ENCODE results near the gene EDDM3A. TPM values are rescaled to one million over a fixed set of nuclear protein-coding genes. Genes with fewer than 3 reads are reported as not detected.

The EDDM3A gene
- polyA plus RNA-seq, 2 donors = not detected

GRCh38 chr14:20791597-20791996 is 45.9 kb downstream of the EDDM3A start:
- Histone ChIP-seq H3K36me3 (ENCODE audit: control insufficient read depth in 2 of 2, insufficient read depth in 2 of 2, low read length in 1 of 2) (no peaks in the 10 kb centered on the region), H3K9me3 (ENCODE audit: control insufficient read depth in 2 of 2, insufficient read depth in 1 of 2, low read depth in 1 of 2, low read length in 1 of 2) (no peaks in the 10 kb centered on the region), H3K4me1 (ENCODE audit: control insufficient read depth in 2 of 2, insufficient read depth in 2 of 2, low read length in 1 of 2) (no peaks in the 10 kb centered on the region), H3K27me3 (ENCODE audit: control insufficient read depth in 1 of 2, insufficient read depth in 2 of 2, low read length in 2 of 2) (no peaks in the 10 kb centered on the region), H3K4me3 (ENCODE audit: low read depth in 1 of 2, low read length in 2 of 2) (no peak overlapping the region), H3K27ac (ENCODE audit: low read depth in 2 of 2, low read length in 1 of 2) (no peak overlapping the region)
- WGBS, 2 donors = 33 to 54% methylated on average over 2 of the region's 2 CpGs

GRCh38 chr14:20792556-20792955 is 46.9 kb downstream of the EDDM3A start:
- Histone ChIP-seq H3K36me3 (ENCODE audit: control insufficient read depth in 2 of 2, insufficient read depth in 2 of 2, low read length in 1 of 2) (no peaks in the 10 kb centered on the region), H3K27ac (ENCODE audit: low read depth in 2 of 2, low read length in 1 of 2) (no peak overlapping the region)
- WGBS, 2 donors = 82 to 86% methylated on average over 4 of the region's 4 CpGs

GRCh38 chr14:20794644-20795369 is 49.1 kb downstream of the EDDM3A start:
- H3K27me3 ChIP-seq (ENCODE audit: control insufficient read depth in 1 of 2, insufficient read depth in 2 of 2, low read length in 2 of 2) = no peaks in the 10 kb centered on the region
- H3K27ac ChIP-seq (ENCODE audit: low read depth in 2 of 2, low read length in 1 of 2) = no peak overlapping the region

More at GRCh38 chr14:20792556-20792955, 46.9 kb downstream of the EDDM3A start:
- no peak overlapping the region for H3K4me3 ChIP-seq (ENCODE audit: low read depth in 1 of 2, low read length in 2 of 2)
- H3K4me1 ChIP-seq (ENCODE audit: control insufficient read depth in 2 of 2, insufficient read depth in 2 of 2, low read length in 1 of 2) = no peaks in the 10 kb centered on the region
- no peaks in the 10 kb centered on the region for H3K27me3 ChIP-seq (ENCODE audit: control insufficient read depth in 1 of 2, insufficient read depth in 2 of 2, low read length in 2 of 2)
- no peaks in the 10 kb centered on the region for H3K9me3 ChIP-seq (ENCODE audit: control insufficient read depth in 2 of 2, insufficient read depth in 1 of 2, low read depth in 1 of 2, low read length in 1 of 2)

GRCh38 chr14:20797164-20797563 is 51.5 kb downstream of the EDDM3A start:
- no peak overlapping the region for H3K27ac ChIP-seq (ENCODE audit: low read depth in 2 of 2, low read length in 1 of 2)
- WGBS, 2 donors = 74 to 84% methylated on average over 1 of the region's 1 CpG
- no peak overlapping the region for H3K4me3 ChIP-seq (ENCODE audit: low read depth in 1 of 2, low read length in 2 of 2)
- no peaks in the 10 kb centered on the region for H3K9me3 ChIP-seq (ENCODE audit: control insufficient read depth in 2 of 2, insufficient read depth in 1 of 2, low read depth in 1 of 2, low read length in 1 of 2)
- no peaks in the 10 kb centered on the region for H3K27me3 ChIP-seq (ENCODE audit: control insufficient read depth in 1 of 2, insufficient read depth in 2 of 2, low read length in 2 of 2)
- H3K4me1 ChIP-seq (ENCODE audit: control insufficient read depth in 2 of 2, insufficient read depth in 2 of 2, low read length in 1 of 2) = no peaks in the 10 kb centered on the region
- no peaks in the 10 kb centered on the region for H3K36me3 ChIP-seq (ENCODE audit: control insufficient read depth in 2 of 2, insufficient read depth in 2 of 2, low read length in 1 of 2)

More at GRCh38 chr14:20794644-20795369, 49.1 kb downstream of the EDDM3A start:
- 69 to 73% methylated on average over 7 of the region's 7 CpGs for WGBS, 2 donors
- Histone ChIP-seq H3K9me3 (ENCODE audit: control insufficient read depth in 2 of 2, insufficient read depth in 1 of 2, low read depth in 1 of 2, low read length in 1 of 2) (no peaks in the 10 kb centered on the region), H3K4me3 (ENCODE audit: low read depth in 1 of 2, low read length in 2 of 2) (no peak overlapping the region), H3K4me1 (ENCODE audit: control insufficient read depth in 2 of 2, insufficient read depth in 2 of 2, low read length in 1 of 2) (no peaks in the 10 kb centered on the region), H3K36me3 (ENCODE audit: control insufficient read depth in 2 of 2, insufficient read depth in 2 of 2, low read length in 1 of 2) (no peaks in the 10 kb centered on the region)

Other genes starting within 250 kb of the EDDM3A start
- under 1 TPM in 1 of 2 donors, not detected in 1; 0.10 TPM for gene RNASE10, start 240.3 kb upstream of the EDDM3A start, polyA plus RNA-seq
- not detected for gene RNASE9, start 184.8 kb upstream of the EDDM3A start, polyA plus RNA-seq
- not detected for gene RNASE11, start 157.9 kb upstream of the EDDM3A start, polyA plus RNA-seq
- not detected for gene RNASE12, start 154.5 kb upstream of the EDDM3A start, polyA plus RNA-seq
- gene OR6S1, start 104.2 kb upstream of the EDDM3A start, polyA plus RNA-seq = not detected
- 10 to 100 TPM in 1 of 2 donors, 1 to 10 TPM in 1; 4.4 to 18.6 TPM for gene RNASE4, start 61.3 kb upstream of the EDDM3A start, polyA plus RNA-seq
- gene ANG, start 57.1 kb upstream of the EDDM3A start, polyA plus RNA-seq = 1 to 10 TPM; 4.6 to 8.4 TPM
- gene EDDM3B, start 22.5 kb downstream of the EDDM3A start, polyA plus RNA-seq = not detected
- gene RNASE6, start 35.4 kb downstream of the EDDM3A start, polyA plus RNA-seq = 1 to 10 TPM; 1.0 to 1.8 TPM
- gene RNASE1, start 57.0 kb downstream of the EDDM3A start, polyA plus RNA-seq = 10 to 100 TPM; 21.7 to 46.5 TPM
- gene RNASE3, start 145.5 kb downstream of the EDDM3A start, polyA plus RNA-seq = under 1 TPM in 1 of 2 donors, not detected in 1; 0.09 TPM
- gene RNASE2, start 209.6 kb downstream of the EDDM3A start, polyA plus RNA-seq = under 1 TPM; 0.29 to 0.46 TPM
- 10 to 100 TPM; 55.1 to 56.3 TPM for gene METTL17, start 244.1 kb downstream of the EDDM3A start, polyA plus RNA-seq